Measurements from ENCODE around the gene CCDC91.

The CCDC91 gene

GRCh38 chr12:28190321-28191050 is at the start of gene CCDC91 (continued):
- no peak for TF ChIP-seq ZNF544 (tag by site-specific recombination; IDR thresholded peaks at IDR 0.05)
- peak; percentile 96 for TF ChIP-seq KLF9 (tag by site-specific recombination; IDR thresholded peaks at IDR 0.05; ENCODE audit: low read depth)
- TF ChIP-seq ZNF133 (tag by site-specific recombination; IDR thresholded peaks at IDR 0.05) = peak; percentile 43; the same call in 1 of the 2 replicates
- no peak for TF ChIP-seq ZNF571 (tag by site-specific recombination; IDR thresholded peaks at IDR 0.05)
- peak; percentile 89; the same call in 1 of the 2 replicates for TF ChIP-seq ZNF837 (tag by site-specific recombination; IDR thresholded peaks at IDR 0.05)
- peak; percentile 47; the same call in 1 of the 2 replicates for TF ChIP-seq ZNF843 (tag by site-specific recombination; IDR thresholded peaks at IDR 0.05)
- TF ChIP-seq, protein P1, sequence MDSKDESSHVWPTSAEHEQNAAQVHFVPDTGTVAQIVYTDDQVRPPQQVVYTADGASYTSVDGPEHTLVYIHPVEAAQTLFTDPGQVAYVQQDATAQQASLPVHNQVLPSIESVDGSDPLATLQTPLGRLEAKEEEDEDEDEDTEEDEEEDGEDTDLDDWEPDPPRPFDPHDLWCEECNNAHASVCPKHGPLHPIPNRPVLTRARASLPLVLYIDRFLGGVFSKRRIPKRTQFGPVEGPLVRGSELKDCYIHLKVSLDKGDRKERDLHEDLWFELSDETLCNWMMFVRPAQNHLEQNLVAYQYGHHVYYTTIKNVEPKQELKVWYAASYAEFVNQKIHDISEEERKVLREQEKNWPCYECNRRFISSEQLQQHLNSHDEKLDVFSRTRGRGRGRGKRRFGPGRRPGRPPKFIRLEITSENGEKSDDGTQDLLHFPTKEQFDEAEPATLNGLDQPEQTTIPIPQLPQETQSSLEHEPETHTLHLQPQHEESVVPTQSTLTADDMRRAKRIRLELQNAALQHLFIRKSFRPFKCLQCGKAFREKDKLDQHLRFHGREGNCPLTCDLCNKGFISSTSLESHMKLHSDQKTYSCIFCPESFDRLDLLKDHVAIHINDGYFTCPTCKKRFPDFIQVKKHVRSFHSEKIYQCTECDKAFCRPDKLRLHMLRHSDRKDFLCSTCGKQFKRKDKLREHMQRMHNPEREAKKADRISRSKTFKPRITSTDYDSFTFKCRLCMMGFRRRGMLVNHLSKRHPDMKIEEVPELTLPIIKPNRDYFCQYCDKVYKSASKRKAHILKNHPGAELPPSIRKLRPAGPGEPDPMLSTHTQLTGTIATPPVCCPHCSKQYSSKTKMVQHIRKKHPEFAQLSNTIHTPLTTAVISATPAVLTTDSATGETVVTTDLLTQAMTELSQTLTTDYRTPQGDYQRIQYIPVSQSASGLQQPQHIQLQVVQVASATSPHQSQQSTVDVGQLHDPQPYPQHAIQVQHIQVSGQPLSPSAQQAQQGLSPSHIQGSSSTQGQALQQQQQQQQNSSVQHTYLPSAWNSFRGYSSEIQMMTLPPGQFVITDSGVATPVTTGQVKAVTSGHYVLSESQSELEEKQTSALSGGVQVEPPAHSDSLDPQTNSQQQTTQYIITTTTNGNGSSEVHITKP (tag by site-specific recombination; IDR thresholded peaks at IDR 0.05) = peak; percentile 61
- TF ChIP-seq, protein P2, sequence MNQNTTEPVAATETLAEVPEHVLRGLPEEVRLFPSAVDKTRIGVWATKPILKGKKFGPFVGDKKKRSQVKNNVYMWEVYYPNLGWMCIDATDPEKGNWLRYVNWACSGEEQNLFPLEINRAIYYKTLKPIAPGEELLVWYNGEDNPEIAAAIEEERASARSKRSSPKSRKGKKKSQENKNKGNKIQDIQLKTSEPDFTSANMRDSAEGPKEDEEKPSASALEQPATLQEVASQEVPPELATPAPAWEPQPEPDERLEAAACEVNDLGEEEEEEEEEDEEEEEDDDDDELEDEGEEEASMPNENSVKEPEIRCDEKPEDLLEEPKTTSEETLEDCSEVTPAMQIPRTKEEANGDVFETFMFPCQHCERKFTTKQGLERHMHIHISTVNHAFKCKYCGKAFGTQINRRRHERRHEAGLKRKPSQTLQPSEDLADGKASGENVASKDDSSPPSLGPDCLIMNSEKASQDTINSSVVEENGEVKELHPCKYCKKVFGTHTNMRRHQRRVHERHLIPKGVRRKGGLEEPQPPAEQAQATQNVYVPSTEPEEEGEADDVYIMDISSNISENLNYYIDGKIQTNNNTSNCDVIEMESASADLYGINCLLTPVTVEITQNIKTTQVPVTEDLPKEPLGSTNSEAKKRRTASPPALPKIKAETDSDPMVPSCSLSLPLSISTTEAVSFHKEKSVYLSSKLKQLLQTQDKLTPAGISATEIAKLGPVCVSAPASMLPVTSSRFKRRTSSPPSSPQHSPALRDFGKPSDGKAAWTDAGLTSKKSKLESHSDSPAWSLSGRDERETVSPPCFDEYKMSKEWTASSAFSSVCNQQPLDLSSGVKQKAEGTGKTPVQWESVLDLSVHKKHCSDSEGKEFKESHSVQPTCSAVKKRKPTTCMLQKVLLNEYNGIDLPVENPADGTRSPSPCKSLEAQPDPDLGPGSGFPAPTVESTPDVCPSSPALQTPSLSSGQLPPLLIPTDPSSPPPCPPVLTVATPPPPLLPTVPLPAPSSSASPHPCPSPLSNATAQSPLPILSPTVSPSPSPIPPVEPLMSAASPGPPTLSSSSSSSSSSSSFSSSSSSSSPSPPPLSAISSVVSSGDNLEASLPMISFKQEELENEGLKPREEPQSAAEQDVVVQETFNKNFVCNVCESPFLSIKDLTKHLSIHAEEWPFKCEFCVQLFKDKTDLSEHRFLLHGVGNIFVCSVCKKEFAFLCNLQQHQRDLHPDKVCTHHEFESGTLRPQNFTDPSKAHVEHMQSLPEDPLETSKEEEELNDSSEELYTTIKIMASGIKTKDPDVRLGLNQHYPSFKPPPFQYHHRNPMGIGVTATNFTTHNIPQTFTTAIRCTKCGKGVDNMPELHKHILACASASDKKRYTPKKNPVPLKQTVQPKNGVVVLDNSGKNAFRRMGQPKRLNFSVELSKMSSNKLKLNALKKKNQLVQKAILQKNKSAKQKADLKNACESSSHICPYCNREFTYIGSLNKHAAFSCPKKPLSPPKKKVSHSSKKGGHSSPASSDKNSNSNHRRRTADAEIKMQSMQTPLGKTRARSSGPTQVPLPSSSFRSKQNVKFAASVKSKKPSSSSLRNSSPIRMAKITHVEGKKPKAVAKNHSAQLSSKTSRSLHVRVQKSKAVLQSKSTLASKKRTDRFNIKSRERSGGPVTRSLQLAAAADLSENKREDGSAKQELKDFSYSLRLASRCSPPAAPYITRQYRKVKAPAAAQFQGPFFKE (tag by site-specific recombination; IDR thresholded peaks at IDR 0.05; ENCODE audit: borderline replicate concordance) = 0 out of 2 replicates have a peak, but pooled peaks have one; percentile 32
- peak; percentile 65 for TF ChIP-seq ZNF423 (tag by site-specific recombination; IDR thresholded peaks at IDR 0.05)
- TF ChIP-seq RBAK (tag by site-specific recombination; IDR thresholded peaks at IDR 0.05) = no peak
- peak; percentile 89 for TF ChIP-seq ZEB2 (tag by site-specific recombination; IDR thresholded peaks at IDR 0.05)
- no peak for TF ChIP-seq MEIS1 (CRISPR knock-in tag; IDR thresholded peaks at IDR 0.05; ENCODE audit: borderline replicate concordance)
- TF ChIP-seq ZNF629 (tag by site-specific recombination; IDR thresholded peaks at IDR 0.05) = peak; percentile 83
- no peak for TF ChIP-seq HOXA7 (CRISPR knock-in tag; IDR thresholded peaks at IDR 0.05; ENCODE audit: borderline replicate concordance)
- TF ChIP-seq, protein P3, sequence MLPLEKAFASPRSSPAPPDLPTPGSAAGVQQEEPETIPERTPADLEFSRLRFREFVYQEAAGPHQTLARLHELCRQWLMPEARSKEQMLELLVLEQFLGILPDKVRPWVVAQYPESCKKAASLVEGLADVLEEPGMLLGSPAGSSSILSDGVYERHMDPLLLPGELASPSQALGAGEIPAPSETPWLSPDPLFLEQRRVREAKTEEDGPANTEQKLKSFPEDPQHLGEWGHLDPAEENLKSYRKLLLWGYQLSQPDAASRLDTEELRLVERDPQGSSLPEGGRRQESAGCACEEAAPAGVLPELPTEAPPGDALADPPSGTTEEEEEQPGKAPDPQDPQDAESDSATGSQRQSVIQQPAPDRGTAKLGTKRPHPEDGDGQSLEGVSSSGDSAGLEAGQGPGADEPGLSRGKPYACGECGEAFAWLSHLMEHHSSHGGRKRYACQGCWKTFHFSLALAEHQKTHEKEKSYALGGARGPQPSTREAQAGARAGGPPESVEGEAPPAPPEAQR (tag by site-specific recombination; IDR thresholded peaks at IDR 0.05) = no peak; the same call in 1 of the 2 replicates
- peak; percentile 97 for TF ChIP-seq ZNF785 (tag by site-specific recombination; IDR thresholded peaks at IDR 0.05)
- TF ChIP-seq YY2 (tag by site-specific recombination; IDR thresholded peaks at IDR 0.05) = no peak
- no peak for TF ChIP-seq ZNF510 (tag by site-specific recombination; IDR thresholded peaks at IDR 0.05; ENCODE audit: insufficient replicate concordance)
- TF ChIP-seq ZFHX2 (tag by site-specific recombination; conservative IDR thresholded peaks at IDR 0.05) = peak; percentile 99
- TF ChIP-seq ZNF416 (tag by site-specific recombination; IDR thresholded peaks at IDR 0.05) = no peak
- TF ChIP-seq, protein P4, sequence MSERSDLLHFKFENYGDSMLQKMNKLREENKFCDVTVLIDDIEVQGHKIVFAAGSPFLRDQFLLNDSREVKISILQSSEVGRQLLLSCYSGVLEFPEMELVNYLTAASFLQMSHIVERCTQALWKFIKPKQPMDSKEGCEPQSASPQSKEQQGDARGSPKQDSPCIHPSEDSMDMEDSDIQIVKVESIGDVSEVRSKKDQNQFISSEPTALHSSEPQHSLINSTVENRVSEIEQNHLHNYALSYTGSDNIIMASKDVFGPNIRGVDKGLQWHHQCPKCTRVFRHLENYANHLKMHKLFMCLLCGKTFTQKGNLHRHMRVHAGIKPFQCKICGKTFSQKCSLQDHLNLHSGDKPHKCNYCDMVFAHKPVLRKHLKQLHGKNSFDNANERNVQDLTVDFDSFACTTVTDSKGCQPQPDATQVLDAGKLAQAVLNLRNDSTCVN (tag by site-specific recombination; optimal IDR thresholded peaks at IDR 0.05) = peak; percentile 99
- TF ChIP-seq ZNF561 (tag by site-specific recombination; IDR thresholded peaks at IDR 0.05; ENCODE audit: borderline replicate concordance) = no peak; the same call in 1 of the 2 replicates
- TF ChIP-seq ZNF548 (tag by site-specific recombination; IDR thresholded peaks at IDR 0.05) = no peak
- TF ChIP-seq OSR2 (tag by site-specific recombination; IDR thresholded peaks at IDR 0.05) = peak; percentile 58
- TF ChIP-seq, protein P5, sequence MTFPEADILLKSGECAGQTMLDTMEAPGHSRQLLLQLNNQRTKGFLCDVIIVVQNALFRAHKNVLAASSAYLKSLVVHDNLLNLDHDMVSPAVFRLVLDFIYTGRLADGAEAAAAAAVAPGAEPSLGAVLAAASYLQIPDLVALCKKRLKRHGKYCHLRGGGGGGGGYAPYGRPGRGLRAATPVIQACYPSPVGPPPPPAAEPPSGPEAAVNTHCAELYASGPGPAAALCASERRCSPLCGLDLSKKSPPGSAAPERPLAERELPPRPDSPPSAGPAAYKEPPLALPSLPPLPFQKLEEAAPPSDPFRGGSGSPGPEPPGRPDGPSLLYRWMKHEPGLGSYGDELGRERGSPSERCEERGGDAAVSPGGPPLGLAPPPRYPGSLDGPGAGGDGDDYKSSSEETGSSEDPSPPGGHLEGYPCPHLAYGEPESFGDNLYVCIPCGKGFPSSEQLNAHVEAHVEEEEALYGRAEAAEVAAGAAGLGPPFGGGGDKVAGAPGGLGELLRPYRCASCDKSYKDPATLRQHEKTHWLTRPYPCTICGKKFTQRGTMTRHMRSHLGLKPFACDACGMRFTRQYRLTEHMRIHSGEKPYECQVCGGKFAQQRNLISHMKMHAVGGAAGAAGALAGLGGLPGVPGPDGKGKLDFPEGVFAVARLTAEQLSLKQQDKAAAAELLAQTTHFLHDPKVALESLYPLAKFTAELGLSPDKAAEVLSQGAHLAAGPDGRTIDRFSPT (tag by site-specific recombination; IDR thresholded peaks at IDR 0.05) = peak; percentile 93
- no peak for TF ChIP-seq BCL11A (tag by site-specific recombination; IDR thresholded peaks at IDR 0.05; ENCODE audit: low read depth)

Data from HEK293 (cell line).